Stimulated activated CD4-positive, alpha-beta T cell treated with anti-CD3 and anti-CD28 coated beads, Interleukin-4, amount 100 ng/mL, for 24 hours (primary cell): ENCODE results near the gene FHOD3.
"Not testable (repeated sequence)": the region's sequence is repeated elsewhere in the genome, so short reads cannot be mapped to it uniquely, and the experiment has no call there.

Experiments used
- DNase-seq: peaks from one replicate; pipeline ENCODE4 v3.0.0-alpha.2; 2020

The FHOD3 gene

DNA sequence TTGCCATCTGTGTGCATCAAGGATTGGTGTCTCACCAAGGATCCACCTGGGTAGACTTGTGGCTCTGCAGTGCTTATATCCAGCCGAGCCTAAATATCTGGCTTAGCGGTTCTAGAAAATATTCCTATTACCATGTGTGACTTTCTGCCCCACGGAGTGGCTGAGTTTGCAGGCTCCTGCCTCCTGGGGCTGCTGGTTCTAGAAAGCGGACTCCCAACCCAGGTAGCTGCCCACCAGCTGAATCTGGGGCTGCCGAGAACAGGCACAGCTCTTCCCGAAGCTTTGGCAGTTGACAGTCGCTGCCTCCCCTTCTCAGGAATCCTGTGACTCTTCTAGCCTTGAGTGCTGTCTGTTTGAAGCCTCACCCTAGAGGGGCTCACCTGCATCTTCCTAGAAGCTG lies 426.7 kb downstream of the FHOD3 start:
- DNase-seq, result no peak

DNA sequence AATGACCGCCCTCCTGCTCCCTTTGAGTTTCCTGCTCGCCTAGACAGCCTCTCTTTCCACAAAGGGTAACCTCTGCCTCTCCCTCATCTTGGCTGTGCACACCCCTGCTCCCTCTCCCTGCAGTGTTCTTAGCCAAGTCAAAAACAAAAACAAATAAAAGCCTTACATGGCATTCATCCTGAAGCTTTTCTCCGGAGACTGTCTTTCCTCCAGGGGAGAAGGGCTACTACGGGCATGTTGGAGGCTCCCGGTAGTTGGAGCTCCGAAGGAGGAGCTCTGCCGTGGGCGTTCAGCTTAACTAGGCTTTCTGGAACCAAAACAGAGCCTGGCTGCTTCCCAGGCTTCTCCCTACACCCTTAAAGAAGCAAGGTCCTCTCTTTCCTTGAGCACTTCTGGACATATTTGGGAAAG lies 427.1 kb downstream of the FHOD3 start:
- DNase-seq, result no peak

DNA sequence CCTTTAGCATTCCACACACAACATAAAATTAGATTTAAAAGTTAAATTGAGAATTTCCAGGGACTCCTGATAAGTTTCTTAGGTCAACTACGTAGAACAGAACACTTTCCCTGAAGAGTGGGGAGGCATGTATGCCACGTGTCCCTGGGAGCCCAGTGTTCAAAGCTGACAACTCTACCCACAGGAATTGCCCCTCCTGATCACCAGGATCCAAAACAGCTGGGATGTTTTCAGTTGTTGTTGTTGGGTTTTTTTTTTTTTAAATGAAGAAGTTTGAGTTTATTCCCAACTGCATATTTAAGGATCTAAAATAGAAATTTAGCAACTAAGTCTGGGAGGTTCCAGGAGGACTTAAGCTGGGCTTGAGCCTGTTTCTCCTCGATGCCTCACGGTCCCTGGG lies 430.8 kb downstream of the FHOD3 start:
- DNase-seq, result no peak

DNA sequence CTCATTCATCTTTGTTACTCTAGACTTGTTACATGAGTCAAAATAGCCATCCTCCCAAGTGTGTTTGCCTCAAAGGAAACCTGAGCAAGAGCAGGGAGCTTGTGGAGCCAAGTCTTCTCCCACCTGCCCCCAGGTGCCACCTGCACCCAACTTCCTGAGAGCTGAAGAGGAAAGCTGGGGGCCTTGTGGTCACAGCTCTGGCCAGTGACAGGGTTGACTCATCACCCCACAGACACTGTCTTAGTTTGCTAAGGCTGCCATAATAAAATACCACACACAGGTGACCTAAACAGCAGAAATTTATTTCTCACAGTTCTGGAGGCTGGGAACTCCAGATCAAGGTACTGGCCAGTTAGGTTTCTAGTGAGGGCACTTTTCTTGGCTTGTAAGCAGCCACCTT lies 431.7 kb downstream of the FHOD3 start:
- no peak for DNase-seq

DNA sequence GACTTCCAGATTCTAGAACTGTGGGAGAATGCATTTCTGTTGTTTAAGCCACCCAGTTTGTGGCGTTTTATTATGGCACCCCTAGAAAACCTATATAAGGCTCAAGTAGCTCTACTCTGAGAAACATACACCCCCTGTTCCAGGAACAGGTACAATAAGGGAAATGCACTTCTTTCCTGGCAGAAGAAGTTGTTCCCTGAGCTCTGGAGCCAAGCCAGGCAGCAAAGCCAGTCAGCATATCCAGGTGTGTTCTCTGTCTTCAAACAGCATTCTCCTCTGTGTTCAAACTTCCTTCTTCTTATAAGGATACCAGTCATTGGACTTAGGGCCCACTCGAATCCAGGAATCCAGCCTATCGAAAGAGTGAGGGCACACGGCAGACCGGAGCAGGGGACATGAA lies 434.8 kb downstream of the FHOD3 start:
- no peak for DNase-seq

DNA sequence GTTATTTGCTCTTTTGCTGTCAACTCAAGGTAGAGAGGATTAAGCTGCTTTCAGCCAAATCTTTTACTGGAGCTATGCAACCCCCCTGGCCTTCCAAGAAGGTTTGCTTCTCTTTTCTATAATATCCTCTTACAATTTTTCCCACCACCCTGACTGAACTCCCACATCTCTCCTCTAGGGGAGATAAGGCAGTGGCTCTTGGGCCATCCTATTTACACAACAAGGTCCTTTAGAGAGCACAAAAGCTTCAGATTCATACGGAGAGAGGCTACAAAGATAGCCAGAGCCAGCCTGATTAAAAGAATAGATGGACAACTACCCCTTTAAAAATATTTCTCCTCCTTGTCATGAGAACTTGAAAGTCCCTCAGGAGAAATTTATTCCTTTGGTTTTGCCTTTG lies 435.6 kb downstream of the FHOD3 start:
- no peak for DNase-seq

DNA sequence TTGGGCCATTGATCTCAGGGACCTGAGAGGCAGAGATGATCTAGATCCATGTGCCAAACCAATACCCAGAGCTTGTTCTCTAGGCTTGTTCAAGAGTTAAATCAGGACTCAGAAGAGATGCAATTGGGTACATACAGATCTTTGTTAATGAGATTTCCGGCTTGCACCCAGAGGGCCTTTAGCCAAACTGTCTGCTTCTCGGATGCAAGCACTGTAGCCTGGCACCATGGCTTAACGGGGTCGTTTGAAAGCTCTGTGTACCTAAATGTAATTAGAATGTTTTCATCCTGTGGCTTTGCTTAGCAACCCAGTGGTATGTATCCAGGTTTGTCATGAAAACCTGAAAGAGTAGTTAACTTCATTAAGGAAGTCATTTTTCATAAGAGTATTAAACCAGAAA lies 437.1 kb downstream of the FHOD3 start:
- no peak for DNase-seq

DNA sequence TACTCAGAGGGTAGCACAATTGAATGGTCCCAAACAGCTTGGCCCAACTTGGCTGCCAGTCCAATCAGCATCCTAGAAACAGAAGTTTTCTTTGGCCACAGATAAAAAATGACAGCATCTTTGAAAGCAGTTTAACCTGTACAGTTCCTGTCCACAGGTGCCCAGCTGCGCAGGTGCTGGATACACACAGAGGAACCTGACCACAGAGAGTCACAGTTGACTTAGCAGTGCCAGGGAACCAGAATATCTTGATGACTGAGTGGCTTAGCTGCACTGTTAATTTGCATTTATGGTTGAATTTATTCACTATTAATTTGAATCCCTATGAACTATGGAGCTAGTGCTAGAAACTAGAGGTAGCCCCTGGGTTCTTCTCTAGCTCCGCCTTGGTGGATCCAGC lies 437.6 kb downstream of the FHOD3 start:
- DNase-seq, result no peak

DNA sequence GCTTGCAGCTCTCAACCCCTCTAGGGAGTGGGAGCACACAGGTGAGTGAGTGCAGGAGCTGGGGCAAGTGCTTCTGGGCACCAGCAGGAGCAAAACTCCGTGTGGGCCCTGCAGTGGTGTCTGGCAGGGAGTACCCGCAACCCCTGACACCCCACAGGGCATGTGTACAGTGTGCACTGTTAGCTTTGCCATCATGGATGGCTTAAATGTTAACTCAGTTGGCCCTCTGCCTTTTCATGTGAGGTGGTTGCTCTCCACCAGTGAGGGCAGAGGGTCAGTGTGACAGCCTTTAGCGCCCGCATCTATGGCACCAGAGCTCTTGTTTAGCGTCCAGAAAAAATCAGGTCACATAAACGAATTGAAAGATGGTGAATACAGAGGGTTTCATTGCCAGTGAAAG lies 438.6 kb downstream of the FHOD3 start:
- DNase-seq, result no peak

DNA sequence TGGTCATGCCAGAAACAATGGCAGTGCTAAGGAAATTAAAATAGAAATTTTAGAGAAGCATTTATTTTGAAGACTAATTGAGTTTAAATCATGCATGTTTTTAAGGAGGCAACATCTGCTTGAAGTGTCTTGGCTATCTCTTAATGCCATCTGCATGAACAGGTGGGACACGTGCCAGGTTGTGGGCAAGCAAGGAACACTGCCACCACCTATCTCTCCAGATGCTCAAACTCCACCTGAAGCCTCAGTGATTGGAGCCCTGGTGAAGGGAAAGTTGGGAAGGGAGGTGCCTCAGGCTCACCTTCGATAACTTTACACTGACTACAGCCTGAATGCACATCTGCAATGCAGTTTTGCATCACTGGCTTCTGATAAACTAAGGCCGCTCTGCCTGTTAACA lies 439.8 kb downstream of the FHOD3 start:
- DNase-seq, result no peak

DNA sequence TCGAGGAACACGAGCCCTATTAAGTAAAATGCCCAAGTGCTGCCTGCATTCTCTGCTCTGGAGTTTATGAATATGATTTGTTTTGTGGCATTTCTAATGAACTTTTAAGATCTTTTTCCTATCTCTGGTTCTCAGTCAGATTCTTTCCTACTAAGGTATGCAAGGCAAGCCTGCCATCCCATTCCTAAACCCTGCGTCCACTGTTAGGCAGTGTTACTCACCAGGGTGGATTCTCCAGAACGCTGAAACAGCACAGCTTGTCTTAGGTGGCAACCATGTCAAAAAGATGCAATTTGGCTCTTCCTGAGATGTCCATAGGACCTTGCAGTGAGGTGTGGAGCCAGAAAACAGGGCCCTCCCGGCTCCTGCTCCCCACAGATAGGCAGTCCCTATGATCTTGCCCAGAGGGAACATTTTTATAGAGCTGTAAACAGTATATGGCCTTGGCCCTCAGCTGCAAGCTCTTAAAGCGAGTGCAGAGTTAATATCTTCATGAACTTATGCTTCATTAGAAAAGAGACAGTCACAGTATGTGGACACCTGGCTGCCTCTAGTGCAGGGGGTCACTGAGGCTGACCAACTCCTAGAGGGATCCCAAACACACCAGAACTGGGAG lies 446.9 kb downstream of the FHOD3 start:
- DNase-seq, result no peak

DNA sequence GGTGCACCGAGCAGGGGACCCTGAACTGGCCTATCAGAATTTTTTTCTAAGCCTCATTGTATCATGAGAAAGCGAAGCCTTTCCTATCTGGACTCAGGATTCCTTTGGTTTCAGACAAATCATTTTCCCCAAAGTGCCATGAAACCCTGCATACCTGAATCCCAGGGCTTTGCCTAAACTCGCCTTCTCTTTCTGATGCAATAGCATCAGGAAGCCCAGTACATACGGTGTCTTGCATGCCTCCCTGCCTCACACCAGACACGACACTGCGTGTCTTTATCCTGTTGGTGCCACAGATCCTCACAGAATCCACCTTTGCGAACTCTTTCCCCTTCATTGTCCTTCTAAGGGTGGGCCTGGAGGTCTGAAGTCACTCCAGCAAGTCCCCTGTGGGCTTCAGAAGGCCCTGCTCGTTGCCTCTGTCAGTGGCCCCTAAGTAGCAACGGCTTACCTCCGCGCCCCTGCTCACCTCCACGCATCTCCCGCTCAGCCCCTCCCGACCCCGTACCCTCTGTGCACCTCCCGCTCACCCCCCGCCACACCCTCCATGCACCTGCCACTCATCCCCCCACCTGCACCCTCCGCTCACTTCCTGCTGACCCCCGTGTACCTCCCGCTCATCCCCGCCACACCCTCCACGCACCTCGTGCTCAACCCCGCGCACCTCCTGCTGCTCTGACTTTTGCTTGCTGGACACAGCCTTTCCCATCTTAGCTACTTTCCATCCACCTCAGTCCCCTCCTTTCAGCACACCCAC lies 447.9 kb downstream of the FHOD3 start:
- DNase-seq, result no peak

DNA sequence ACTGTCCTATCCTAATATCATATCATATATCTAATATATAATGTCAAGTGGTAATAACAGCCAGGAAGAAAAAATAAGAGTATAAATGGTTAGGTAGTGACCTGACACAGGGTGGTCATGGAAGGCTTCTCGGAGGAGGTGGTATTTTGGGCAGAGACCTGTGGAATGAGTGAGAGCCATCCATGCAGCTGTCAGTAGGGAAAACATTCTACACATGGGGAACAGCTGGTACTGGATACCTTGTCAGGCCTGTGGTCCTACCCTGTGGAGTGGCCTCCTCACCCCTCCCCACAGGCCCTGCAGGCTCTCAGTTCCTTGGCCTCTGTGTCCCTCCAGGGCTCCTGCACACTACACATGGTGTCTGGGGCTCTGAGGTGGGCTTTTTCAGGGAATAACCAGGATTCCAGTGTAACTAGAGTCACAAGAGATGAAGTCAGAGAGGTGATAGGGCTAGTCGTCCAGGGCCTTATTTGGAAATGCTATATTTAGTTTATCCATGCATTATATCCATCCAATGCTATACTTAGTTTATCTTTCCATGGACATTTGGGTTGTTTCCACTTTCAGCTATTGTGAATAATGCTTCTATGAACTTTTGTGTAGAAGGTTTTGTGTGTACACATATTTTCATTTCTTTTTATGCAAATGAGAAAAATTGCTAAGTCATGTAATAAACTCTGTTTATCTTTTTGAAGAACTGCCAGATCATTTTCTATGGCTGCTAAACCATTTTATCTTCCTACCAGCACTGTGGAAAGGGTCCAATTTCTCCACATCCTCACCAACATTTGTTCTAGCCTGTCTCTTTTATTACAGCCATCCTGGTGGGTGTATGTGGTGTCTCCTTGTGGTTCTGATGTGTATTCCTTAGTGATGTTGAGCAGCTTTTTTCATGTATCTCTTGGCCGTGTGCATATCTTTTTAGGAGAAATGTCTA lies 455.7 kb downstream of the FHOD3 start:
- DNase-seq, result no peak

DNA sequence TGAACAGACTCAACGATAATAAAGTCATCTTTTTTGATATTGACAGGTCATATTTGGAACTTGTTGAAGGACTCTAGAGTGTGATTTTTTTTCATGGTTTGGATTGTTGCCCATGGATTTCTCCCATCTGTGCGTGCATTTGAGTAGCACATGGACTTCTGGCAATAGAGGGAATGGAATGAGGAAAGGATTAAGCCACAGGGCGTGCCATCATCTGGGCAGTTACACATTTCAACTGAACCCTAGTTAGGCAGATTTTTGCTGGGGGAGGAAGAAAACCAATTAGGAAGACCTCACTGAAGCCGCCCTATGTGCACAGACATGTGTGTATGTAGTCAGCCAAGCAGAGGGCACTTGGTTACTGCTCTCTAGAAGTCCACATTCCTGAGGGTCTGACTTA lies 458.7 kb downstream of the FHOD3 start:
- DNase-seq, result no peak

DNA sequence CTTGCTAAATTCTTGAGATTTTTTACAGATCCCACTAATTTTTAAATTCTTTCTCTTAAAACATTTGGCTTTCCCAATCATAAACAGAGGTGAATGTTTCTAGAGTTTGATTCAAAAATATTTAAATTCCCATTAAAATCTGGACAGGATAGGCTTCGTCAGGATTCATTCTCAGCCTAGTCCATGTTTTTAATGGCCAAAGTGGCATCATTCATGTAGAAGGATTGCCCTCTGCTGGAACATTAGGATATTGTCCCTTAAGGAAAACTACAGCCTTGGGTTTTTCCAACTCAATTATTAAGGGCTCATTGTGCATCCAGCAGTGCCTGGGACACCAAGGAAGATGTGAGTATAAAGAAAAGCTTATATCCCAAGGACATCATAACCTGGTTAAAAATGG lies 459.6 kb downstream of the FHOD3 start:
- DNase-seq, result no peak

DNA sequence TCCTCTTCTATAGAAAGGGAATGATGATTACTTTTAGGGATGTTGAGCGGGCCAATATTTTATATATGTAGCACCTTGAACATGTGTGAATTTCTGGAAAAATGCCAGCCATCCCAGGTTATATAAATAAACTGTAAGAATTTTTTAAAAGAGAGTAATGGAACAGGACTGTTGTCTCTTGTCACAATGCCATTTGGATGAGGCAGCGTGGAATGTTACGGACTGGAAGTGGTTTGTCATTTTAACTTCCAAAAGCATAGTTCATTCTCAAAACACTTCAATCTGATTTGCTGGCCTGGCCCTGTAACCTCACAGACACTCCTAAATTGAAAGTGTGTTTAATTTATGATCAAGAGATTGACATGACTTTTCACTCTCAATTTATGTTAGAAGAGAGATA lies 460.5 kb downstream of the FHOD3 start:
- no peak for DNase-seq

DNA sequence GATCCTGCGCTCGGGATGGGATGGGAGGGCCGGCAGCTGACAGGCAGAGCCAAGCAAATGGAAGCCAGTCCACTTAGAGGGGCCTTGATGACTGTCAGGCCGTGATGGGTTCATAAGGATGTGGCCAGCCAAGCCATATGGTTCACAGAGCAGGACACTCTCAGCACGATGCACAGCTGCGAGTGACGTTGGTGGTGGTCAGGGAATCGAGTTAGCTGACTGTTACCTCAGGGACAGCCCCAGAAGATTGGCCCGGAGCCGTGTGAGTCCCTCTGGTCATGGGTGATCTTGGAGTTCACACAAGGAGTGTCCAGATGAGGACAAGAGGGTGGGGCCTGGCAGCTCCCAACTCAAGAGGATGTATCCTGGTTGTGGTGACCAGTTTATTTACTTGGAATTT lies 461.1 kb downstream of the FHOD3 start:
- DNase-seq, result no peak

DNA sequence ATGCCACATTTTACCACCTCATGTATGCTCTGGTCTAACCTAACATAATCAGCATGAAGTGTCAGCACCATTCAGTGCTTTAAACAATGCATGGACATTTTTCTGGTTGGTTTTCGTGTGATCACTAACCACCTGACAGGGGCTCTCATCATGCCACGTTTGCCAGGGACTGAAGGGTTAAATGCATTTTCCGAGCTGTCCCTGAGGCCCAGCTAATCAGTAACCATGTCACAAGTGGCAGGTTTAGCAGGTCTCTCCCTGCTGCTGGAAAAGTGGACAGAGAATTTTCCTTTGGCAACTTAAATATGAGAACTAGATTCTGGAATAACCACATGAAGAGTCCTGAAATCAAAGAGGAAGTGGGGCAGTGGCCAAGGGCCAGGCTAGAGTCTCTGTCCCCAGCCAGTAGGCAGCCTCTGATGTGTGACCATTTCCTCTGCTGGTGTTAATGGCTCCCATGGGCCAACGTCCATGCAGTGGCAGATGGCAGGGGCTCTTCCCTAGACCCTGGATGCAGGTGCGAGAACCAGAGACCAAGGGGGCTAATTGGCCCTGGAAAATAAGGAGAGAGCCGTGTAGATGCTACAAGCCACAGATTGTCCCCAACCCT lies 461.8 kb downstream of the FHOD3 start:
- DNase-seq, result no peak

DNA sequence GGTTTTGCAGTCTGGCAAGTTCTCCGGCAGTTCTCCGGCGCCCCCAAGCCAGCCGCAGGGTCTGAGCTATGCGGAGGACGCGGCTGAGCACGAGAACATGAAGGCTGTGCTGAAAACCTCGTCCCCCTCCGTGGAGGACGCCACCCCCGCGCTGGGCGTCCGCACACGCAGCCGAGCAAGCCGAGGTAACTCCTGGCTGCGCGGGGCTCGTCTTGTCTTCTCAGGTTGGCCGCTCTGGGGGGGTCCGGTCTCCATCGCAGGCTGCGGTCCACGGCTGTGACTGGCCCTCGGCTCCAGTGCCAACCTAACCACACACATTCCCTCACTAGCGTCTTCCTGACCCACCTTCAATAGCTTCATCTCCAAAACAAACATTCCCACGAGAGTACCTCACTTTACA lies 463.1 kb downstream of the FHOD3 start:
- no peak for DNase-seq

DNA sequence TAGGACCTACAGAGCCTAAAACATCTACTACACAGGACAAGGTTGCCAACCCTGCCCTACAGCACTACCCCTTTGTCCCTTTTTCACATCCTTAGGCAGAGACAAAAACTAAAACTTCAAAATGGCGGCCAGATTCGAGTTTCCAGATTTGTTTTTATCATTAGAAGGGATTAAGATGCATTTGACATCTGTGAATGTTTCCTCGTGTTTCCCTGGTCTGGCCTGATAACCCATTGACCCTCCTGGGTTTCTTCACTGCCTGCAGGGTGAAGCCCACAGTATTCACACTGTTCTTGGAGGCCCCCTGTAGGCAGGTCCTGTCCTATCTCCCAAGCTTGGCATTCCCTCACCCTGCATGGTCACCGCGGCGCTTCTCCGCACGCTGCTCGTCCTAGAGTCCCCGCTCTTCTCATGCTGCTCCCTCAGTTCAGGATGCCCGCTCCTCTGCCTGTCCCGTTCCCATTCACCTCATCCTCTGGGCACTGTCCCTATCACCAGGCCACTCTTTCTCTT lies 463.7 kb downstream of the FHOD3 start:
- no peak for DNase-seq

DNA sequence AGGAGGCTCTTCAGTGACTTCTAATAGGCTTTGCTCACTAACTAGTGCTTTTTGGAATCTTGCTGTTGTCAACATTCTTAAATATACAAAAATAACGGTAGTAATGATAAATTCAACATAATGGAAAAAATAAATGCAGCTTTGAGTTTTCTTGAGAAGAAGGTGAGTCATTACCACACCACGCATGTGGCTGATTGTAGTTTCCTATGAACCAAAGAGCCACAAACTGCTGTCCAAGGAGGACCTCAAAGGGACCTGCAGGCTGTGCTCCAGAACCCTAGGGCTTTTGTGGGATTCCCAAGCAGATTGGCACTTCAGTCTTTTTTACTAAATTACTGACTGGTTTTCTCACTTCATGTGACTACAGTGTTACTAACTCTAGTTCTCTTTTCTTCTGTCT lies 464.6 kb downstream of the FHOD3 start:
- DNase-seq, result no peak

DNA sequence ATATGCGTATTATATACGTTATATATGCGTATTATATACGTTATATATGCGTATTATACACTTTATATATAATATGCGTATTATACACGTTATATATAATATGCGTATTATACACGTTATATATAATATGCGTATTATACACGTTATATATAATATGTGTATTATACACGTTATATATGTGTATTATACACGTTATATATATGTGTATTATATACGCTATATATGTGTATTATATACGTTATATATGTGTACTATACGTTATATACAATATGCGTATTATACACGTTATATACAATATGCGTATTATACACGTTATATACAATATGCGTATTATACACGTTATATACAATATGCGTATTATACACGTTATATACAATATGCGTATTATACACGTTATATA lies 465.5 kb downstream of the FHOD3 start:
- DNase-seq, result not testable (repeated sequence)

DNA sequence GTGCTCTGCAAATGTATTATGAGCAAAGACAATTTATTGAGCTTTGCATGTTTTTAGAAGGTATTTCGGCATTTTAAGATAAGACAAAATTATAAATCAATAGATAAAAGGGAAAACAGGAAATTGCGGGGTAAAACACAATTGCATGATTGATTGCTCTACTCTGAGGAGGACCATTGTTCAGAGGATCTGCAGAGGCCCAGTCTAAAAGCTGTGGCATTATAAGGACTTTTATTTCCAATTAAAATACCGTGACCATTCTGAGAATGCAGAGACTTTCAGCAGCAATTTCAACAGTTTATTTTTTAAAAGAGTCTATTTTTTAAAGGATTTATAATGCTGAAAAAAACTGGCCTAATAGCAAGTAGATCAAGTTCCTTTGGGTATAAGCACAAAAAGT lies 469.3 kb downstream of the FHOD3 start:
- no peak for DNase-seq
